Epidermal melanocyte (primary cell): Measurements from ENCODE around the gene TBX19.
A peak's percentile ranks its signal among the peaks of the same experiment; 100 is the strongest.

Experiments used
- DNase-seq: peaks from one replicate; pipeline ENCODE4 v3.0.0; 2011; ENCODE audit warnings: low spot score; ENCODE audit not compliant: insufficient read length

TBX19 gene

DNA sequence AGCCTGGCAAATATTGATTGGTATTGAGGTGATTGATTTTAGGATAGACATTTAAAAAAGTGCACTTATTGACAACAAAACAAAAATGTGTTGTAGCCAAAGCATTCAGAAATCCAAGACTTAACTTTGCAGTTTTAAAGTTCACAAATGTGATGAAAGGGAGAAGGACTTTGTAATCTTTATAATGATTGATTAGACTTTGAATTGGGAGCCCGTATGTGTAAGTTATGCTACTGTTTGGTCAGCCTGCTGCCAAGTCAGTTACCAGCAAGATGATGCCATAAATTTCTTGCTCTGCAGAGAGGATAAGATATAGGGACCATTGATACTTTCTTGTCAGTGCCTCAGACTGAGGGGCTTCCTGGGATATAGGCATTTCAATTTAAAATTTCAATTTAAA lies 39.5 kb downstream of the TBX19 start:
- DNase-seq: no peak

DNA sequence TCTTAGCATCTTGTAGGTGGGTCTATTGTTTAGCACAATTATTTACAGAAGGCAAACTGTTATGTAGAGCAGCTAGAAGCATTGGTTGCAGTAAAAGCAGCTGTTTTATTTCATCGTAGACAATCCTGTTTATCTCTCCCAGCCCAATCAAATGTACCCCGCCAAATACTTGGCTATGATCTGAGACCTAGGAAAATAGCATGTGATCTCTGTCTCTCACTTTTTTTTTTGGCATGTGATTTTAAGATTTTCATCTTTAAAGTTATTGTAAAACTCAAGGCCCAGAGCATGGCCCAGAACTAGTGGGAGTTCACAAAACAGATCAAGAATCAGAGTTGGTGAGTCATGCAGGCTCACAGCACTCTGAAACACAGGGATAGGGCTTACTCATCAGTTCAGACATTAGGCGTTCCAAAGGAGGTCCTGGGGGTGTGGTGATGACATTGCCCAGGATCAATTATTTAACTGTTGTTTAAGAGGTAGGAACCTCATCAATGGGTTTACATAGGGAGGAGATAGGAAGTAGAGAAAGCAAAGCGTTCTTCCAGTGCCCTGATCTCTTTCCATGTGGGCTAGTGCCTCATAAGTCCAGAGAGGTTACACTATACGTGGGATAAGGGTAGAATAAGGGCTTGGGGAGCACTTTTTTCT lies 40.2 kb downstream of the TBX19 start:
- no peak for DNase-seq

DNA sequence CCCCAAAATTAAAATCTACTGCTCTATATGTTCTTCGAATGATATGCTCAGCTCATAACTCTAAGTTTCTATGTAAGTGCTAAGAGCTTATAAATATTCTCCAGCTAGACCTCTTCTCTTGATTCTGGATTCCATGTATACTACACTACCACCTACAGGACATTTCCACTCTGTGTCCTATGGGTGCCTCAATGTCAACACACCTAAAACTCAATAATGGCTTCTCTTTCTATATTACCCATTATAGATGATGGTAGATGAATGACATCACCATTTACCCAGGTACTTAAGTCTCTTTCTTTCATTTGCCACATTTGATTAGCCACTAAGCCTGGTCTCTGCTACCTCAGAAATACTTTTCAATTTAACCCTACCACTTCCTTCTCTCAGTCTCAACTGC lies 41.3 kb downstream of the TBX19 start:
- DNase-seq: no peak

DNA sequence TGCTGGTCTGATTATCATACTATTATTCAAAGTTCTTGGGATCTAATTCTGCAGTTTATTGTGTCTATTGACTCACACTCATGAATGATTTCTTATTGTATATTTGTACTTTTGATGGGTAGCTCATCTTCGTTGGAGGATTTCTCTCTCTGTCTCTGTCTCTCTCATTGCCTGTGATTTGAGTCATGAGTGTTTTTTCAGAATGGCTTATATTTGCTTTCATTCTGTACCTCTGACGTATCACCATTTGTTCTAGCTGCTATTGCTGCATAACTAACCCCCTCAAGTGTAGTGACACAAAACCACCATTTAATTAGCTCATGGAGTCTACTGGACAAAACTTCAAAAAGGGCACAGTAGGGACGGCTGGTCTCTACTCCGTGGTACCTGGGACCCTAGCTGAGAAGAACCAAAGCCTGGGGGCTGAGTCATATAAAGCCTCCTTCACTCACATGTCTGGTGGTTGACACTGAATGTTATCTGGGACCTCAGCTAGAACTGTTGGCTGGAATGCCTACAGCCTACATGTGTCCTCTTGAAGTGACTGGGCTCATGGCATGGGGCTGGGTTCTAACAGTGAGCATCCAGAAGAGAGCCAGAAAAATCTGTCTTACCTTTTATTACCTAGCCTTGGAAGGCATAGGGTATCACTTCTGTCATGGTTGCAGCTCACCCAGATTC lies 44.2 kb downstream of the TBX19 start:
- no peak for DNase-seq

DNA sequence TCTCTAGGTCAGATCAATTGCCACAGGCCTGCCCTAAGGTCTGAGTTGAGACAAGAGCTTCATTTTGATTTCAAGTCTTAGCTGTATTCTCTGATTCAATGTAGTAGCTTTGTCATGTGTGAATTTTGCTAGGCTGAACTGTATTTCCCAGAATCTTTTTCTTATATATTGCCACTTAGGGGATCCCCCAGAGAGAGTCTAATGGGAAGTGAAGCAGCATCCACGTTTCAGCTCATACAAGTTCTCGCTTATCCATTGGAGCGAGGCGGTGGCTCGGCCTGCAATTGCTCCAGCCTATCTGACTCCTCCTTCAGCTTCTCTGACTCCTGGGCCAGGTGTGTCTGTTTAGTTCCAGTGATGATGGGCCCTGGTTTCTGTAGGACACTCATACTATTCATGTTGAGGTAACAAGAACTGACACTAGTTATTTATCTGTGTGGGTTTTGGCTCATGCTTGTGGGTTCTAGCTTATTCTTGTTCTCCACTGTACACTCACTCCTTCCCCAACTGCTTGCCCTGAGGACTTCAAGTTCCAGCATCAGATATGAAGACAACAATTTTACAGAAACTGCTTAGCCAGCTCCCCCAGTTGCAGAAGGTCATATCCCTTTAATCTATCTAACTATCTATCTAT lies 48.2 kb downstream of the TBX19 start:
- no peak for DNase-seq

DNA sequence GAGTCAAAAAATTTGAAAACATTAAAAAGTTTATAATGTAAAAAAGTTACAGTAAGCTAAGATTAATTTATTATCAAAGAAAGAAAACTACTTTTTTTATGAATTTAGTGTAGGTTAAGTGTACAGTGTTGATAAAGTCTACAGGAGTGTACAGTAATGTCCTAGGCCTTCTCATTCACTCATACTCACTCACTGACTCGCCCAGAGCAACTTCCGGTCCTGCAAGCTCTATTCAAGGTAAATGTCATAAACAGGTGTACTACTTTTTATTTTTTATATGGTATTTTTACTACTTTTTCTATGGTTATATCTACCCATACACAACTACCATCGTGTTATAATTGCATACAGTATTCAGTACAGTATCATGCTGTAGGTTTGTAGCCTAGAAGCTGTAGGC lies 49.6 kb downstream of the TBX19 start:
- no peak for DNase-seq

DNA sequence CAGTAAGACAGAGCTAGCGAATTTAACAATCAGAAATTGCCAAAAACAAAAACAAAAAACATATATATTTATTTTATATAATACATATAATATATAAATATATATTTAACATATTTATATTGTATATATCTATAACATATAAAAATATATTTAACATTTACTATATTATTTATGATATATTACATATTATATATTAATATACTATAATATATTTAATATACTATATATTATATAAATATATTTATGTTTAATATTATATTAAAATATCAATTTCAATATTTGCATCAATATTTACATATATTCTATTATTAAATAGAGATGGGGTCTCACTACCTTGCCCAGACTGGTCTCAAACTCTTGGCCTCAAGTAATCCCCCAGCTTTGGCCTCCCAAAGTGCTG lies 50.9 kb downstream of the TBX19 start:
- DNase-seq: no peak

DNA sequence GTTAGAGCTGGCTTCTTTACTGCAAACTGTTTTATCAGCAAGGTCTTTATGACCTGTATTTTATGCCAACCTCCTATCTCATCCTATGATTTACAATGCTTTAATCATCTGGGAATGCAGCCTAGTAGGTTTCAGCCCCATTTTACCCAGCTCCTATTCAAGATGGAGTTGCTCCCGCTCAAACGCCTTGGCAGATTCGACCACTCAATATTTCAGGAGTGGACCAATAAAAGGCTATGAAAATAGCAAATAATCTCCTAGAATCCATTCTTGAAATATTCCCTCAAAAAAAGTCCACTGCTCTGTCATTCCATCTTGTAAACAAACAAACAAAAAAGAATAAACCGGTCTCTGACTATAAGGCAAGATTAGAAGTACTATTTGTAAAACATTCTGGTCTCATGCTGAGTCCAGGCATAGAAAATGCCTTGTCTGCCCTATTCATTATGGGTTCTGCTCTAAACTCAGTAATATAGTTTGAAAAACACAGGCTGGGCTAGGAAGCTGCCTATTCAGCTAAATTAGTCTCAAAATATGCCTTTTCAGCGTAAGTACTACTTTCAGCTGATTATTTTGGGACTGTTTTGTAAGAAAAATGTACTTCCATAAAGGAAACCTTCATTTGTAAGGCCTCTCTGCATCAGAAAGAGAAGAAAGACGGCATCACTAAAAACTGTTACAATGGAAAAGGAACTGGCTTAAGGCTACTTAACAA lies 53.0 kb downstream of the TBX19 start:
- no peak for DNase-seq

DNA sequence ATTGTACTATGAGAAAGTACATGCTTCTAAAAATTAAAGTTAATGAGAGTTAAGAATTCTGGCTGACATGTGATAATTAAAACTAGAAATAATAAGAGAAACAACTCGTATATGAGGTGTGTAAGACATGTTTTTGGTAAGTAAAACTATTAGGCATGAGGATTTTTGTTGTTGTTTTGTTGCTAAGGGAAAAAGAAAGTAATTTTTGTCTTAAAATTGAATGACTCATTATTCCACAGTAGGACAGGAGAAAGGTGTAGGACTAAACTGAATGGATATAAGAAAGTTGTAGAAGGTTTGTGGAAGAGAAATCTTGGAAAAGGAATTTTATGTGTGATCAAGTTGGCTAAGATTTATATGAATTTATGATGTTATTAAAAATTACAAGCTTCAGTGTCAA lies 54.8 kb downstream of the TBX19 start:
- no peak for DNase-seq

DNA sequence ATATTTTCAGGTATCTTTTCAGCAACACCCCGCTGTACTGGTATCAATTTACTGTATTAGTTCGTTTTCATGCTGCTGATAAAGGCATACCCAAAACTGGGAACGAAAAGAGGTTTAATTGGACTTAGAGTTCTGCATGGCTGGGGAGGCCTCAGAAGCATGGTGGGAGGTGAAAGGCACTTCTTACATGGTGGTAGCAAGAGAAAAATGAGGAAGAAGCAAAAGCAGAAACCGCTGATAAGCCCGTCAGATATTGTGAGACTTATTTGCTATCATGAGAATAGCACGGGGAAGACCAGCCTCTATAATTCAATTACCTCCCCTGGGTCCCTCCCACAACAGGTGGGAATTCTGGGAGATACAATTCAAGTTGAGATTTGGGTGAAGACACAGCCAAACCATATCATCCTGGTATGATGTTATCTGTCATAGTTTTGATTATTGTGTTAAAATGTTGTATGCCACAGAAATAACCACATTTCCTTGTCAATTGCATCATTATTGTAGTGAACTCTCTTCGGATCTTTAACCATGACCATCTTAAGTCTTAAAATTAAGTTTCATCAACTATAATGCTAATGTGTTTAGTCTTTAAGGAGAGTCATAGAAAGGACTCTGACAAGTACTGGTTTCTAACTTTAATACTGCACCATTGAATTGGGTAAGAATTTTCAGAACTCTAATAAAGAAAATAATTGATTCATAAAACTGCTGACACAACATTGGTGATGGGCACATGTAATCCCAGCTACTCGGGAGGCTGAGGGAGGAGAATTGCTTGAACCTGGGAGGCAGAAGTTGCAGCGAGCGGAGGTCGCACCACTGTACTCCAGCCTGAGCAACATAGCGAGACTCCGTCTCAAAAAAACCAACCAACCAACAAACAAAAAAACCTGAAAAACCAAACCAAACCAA lies 58.2 kb downstream of the TBX19 start:
- DNase-seq: no peak

DNA sequence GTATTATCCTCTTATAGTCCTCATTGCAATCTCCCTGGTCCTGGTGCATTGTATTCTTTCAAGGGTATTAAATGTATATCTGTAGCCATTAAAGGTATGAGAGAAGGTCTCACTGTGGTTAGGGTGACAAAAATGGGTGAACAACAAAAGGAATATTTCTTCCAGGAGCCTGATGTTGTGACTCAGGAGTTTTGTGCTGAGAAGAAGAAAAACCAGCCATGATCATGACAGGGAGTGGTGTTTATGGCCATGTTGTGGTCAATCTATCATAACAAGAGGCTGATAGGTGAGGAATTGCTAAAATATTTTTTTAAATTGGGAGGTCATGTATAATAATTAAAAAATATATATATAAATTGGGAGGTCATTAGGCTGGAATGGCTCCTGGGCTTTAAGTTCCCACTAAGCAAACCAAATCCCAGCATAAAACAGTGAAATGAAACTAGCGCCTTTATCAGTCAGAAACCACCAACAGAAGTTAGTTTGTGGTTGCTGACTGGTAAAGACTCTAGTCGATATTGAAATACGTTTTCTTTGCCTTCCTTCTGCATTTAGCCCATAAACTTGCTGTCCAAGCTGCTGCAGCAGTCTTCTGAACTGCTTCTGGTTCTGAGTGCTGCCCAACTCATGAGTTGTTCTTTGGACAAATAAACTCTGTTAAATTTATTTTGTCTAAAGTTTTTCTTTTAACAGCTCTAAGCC lies 60.3 kb downstream of the TBX19 start:
- no peak for DNase-seq

DNA sequence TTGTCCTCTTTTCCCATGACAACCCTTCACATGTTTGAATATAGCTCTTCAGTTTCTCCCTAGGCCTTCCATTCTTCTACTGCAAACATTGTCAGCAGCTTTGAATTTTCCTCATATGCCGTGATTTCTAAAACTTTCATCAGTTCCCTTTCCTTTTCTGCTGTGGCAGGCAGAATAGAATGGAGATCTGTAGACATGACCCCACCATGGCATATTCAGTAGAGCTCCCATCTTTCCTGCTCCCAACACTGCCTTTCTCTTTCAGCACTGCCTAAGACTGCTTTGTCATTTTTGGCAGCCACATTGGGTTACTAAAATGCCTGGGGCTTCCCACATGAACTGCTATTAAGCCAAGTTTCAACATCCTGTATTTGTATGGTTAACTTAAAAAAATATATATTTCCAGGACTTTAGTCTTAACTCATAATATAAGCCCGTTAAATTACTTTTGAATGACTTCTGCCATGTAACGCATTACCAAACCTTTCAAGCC lies 60.9 kb downstream of the TBX19 start:
- no peak for DNase-seq

DNA sequence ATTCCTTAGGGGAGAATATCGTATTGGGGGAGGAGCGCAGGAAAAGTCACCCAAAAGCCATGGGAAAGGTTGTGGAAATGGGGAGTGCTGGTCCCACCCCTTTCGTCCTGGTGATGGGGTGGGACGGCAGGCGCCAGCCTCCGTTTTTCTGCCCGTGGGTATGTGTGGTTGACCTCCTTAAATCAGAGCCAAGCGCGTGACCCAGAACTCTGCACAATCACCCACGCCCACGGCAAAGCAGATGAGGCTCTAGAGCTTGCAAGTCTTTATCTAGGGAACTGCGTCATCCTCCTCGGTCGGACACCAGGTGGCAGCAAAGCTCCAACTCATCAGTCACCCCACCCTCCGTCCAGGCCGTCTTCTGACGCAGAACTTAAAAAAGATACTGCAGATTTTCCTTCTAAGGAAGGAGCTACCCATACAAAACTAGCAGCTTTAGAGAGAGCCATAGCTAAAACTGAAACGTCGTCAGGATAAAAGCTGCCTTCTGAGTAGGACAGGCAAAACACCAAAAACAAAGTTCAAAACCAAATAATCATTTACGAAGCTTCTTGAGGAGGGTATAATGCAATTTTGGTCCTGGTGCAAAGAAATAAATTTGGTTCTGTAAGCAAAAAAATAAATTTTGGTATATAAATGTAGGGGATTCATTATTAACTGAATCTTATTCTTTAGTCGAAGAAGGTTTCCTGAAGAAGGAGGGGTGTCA lies 62.0 kb downstream of the TBX19 start:
- DNase-seq: peak; percentile 28

DNA sequence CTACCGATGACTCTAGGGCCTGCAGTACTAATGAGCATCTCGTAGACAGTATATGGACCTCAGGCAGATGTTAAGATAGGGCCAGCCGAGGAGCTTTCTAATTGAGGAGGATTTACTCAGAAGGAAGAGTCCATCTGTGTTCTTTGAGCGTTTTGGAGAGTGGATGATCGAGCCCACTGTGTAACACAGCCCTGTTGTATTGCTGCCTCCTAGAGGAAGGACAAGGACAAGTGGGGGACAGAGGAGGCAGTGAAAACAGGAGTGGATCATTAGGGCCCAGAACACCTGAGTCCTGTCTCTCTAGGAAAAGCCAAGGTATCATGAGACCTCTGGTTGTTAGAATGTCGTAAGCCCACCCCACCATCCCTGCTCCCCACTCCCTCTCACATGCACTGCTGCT lies 62.9 kb downstream of the TBX19 start:
- DNase-seq: no peak

DNA sequence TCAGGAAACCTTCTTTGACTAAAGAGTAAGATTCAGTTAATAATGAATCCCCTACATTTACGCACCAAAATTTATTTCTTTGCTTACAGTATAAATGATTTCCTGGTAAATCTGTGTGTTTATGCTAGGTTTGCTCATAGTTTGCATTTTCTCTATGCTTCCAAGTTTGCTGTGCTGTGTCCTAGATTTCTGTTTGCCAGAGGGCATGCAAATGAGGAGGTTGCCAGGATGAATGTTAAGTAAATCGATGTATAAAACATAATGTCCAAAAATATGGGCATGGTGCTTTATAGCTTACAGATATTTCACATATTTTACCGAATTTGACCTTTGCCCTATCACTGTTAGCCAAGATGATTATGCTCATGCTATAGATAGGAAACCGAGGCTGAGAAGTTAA lies 63.8 kb downstream of the TBX19 start:
- no peak for DNase-seq

DNA sequence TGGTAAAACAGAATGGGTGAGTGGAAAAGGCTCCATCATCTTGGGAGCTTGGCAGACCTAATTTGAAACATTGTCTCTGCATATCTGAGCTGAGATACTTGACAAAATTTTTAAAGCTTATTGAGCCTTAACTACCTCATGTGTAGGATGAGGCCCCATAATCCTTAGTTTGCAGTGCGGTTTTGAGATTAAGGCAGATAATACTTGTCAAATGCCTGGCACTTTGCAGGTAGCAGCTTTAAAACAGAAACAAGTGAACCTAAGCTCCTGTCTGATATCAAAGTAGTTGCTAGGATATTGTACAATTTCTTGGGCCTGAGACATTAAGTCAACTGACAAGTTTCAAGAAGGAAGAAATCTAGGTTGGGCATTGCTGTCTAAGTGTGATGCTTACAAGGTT lies 65.3 kb downstream of the TBX19 start:
- DNase-seq: no peak

DNA sequence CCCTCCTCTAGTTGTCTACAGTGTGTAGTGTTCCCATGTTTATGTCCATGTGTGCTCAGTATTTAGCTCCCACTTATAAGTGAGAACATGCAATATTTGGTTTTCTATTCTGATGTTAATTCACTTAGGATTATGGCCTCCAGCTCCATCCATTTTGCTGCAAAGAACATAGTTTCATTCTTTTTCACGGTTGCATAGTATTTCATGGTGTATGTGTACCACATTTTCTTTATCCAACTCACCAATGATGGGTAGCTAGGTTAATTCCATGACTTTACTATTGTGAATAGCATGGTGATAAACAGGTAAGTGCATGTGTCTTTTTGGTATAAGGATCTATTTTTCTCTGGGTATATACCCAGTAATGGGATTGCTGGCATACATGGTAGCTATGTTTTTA lies 67.0 kb downstream of the TBX19 start:
- DNase-seq: no peak

DNA sequence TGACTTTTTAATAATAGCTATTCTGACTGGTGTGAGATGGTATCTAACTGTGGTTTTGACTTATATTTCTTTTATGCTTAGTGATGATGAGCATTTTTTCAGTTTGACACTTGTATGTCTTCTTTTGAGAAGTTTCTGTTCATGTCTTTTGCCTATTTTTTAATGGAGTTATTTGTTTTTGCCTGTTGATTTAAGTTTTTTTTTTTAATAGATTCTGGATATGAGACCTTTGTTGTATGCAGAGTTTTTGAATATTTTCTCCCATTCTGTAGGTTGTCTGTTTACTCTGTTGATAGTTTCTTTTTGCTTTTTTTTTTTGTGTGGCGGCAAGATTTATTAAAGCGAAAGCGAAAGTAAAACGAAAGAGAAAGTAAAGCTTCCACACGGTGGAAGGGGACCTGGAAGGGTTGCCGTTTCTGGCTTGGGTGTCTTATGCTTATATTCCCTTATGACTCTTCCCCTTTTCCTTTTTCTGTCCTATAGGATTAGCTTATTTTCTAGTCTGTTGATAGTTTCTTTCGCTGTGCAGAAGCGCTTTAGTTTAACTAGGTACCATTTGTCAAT lies 67.6 kb downstream of the TBX19 start:
- DNase-seq: no peak
